A549 (cell line): ENCODE results near the gene OTOS. TPM values are rescaled to one million over a fixed set of nuclear protein-coding genes. Genes with fewer than 3 reads are reported as not detected.

ENCODE experiments used
- ATAC-seq, 2 experiments: fragments of 200-7000 bp in 1 of 2; fragments of >200 bp in 1 of 2; cut with Nextera tagmentation in 1 of 2; cut with Tn5 transposase in 1 of 2; 3 replicates each; pipeline versions ENCODE4 v1.8.0 to v1.9.1; 2018 to 2020; ENCODE audit warnings: mild to moderate bottlenecking in 1 of 2, moderate library complexity in 1 of 2
- CTCF ChIA-PET: fragments of 300-600 bp; sonication (Branson Sonifier 250); formaldehyde crosslinking; extraction: SDS; loops from one replicate; lab custom pipeline; 2021; ENCODE audit warnings: antibody characterized with exemption, inconsistent platforms; lab: Yijun Ruan, JAX
- POLR2A ChIA-PET: fragments of 350-600 bp; formaldehyde crosslinking; extraction: SDS; loops from one replicate; lab custom pipeline; 2021; ENCODE audit warnings: antibody characterized with exemption, inconsistent platforms; lab: Yijun Ruan, JAX
- DNase-seq, 2 experiments: peaks; one replicate each; pipeline versions ENCODE4 v3.0.0 to v3.0.0-alpha.2; 2011 to 2016; ENCODE audit warnings: low read depth in 1 of 2, low spot score in 1 of 2
- FAIRE-seq: peaks from 2 replicates; lab custom pipeline; 2011; peaks lifted over from hg19 to GRCh38; lab: Jason Lieb, UNC
- H3K27ac ChIP-seq, 2 experiments: fragments of >200 bp; sonication (Bioruptor Twin); formaldehyde crosslinking; 3 replicates each; pipeline ENCODE4 v1.5.1; 2016 to 2017
- H3K4me1 ChIP-seq: fragments of >200 bp; sonication (Bioruptor Twin); formaldehyde crosslinking; 3 replicates; pipeline ENCODE4 v1.6.1; 2016
- H3K4me2 ChIP-seq: fragments of >200 bp; sonication (Bioruptor Twin); formaldehyde crosslinking; 3 replicates; pipeline ENCODE4 v1.6.1; 2016
- H3K4me3 ChIP-seq: fragments of >200 bp; sonication (Bioruptor Twin); formaldehyde crosslinking; 3 replicates; pipeline ENCODE4 v1.5.1; 2016
- H3K9me3 ChIP-seq: fragments of >200 bp; sonication (Bioruptor Twin); formaldehyde crosslinking; 3 replicates; pipeline ENCODE4 v1.6.1; 2016
- BCL3 ChIP-seq: fragments of >200 bp; sonication (Bioruptor Twin); formaldehyde crosslinking; IDR thresholded peaks from 3 replicates; pipeline ENCODE4 v1.6.1; 2016
- BHLHE40 ChIP-seq: IDR thresholded peaks from 2 replicates; pipeline ENCODE4 v1.6.1; 2012; ENCODE audit warnings: low read depth, low read length, inconsistent platforms
- CHD4 ChIP-seq: fragments of 200-600 bp; sonication (generic); IDR thresholded peaks from 2 replicates; pipeline ENCODE4 v1.6.1; 2016; ENCODE audit warnings: antibody characterized with exemption, mild to moderate bottlenecking, borderline replicate concordance
- FOSL2 ChIP-seq, 2 experiments: fragments of 450-650 bp in 1 of 2; fragments of >200 bp in 1 of 2; sonication (Bioruptor Twin) in 1 of 2; formaldehyde crosslinking; IDR thresholded peaks; 2 replicates each; pipeline versions ENCODE4 v1.5.0 to v1.6.1; 2016 to 2020; ENCODE audit warnings: mild to moderate bottlenecking in 1 of 2, moderate library complexity in 1 of 2
- FOXS1 ChIP-seq: fragments of 250-450 bp; sonication (Bioruptor Pico); IDR thresholded peaks from 2 replicates; pipeline ENCODE4 v1.5.0; 2020; ENCODE audit warnings: mild to moderate bottlenecking, moderate library complexity
- GATA3 ChIP-seq: IDR thresholded peaks from 2 replicates; pipeline ENCODE4 v1.6.1; 2012; ENCODE audit warnings: borderline replicate concordance
- HOXA7 ChIP-seq: fragments of 250-450 bp; sonication (Bioruptor Pico); IDR thresholded peaks from 2 replicates; pipeline ENCODE4 v1.5.0; 2020; ENCODE audit warnings: mild to moderate bottlenecking, moderate library complexity
- JUN ChIP-seq, 2 experiments: fragments of >200 bp; sonication (Bioruptor Twin); formaldehyde crosslinking; IDR thresholded peaks; 2 replicates in 1 of 2; 3 replicates in 1 of 2; pipeline ENCODE4 v1.6.1; 2016 to 2017
- POLR2AphosphoS2 ChIP-seq: conservative IDR thresholded peaks from 2 replicates; pipeline ENCODE4 v1.6.1; 2012; ENCODE audit warnings: low read length, improper control_type of control experiment, inconsistent platforms
- RAD21 ChIP-seq, 2 experiments: fragments of >200 bp in 1 of 2; sonication (Bioruptor Twin) in 1 of 2; formaldehyde crosslinking in 1 of 2; IDR thresholded peaks in 1 of 2; conservative IDR thresholded peaks in 1 of 2; 2 replicates in 1 of 2; 3 replicates in 1 of 2; pipeline ENCODE4 v1.6.1; 2012 to 2018; ENCODE audit warnings: inconsistent platforms in 1 of 2
- TFCP2L1 ChIP-seq: fragments of 250-450 bp; sonication (Bioruptor Pico); IDR thresholded peaks from 2 replicates; pipeline ENCODE4 v1.5.0; 2021; ENCODE audit warnings: mild to moderate bottlenecking
- USF2 ChIP-seq: fragments of 450-650 bp; IDR thresholded peaks from 2 replicates; pipeline ENCODE4 v1.6.1; 2014; ENCODE audit warnings: antibody characterized with exemption
- ZNF302 ChIP-seq: fragments of 250-450 bp; sonication (Bioruptor Pico); IDR thresholded peaks from 2 replicates; pipeline ENCODE4 v1.9.0; 2021; ENCODE audit warnings: inconsistent platforms, mild to moderate bottlenecking, moderate library complexity
- WGBS: methylation state at CpG from one replicate; pipeline ENCODE4 v1.1.6; 2017; ENCODE audit errors: missing lambda C conversion rate; 5-methylcytosine and 5-hydroxymethylcytosine counted together
- polyA plus RNA-seq, 4 experiments: library from polyadenylated mRNA; depleted of rRNA in 3 of 4; stranded (reverse); fragments of >200 nt; fragmentation: RNase III in 1 of 4; extraction: RNeasy Plus Mini Kit Qiagen cat#74134 plus additional on column Dnase treatment in 1 of 4; gene quantifications; 2 replicates in 3 of 4; 3 replicates in 1 of 4; pipeline ENCODE4 v1.2.3, GENCODE V29; 2011 to 2017
- TF ChIP-seq, protein P1 (sequence below): fragments of >200 bp; sonication (Bioruptor Twin); formaldehyde crosslinking; IDR thresholded peaks from 3 replicates; pipeline ENCODE4 v1.5.1; 2016

Gene OTOS
- polyA plus RNA-seq, 2 of the 4 experiments (the other 2 are of a cell fraction), result not detected

GRCh38 chr2:240161087-240161750 lies 20.8 kb upstream of the OTOS start:
- Histone ChIP-seq H3K27ac (no peak overlapping the region), H3K4me1 (no peaks in the 10 kb centered on the region), H3K9me3 (no peaks in the 10 kb centered on the region), H3K4me3 (no peak overlapping the region), H3K4me2 (no peak overlapping the region)
- ATAC-seq (no peak), FAIRE-seq (no peak), DNase-seq (no peak)
- POLR2A ChIA-PET, result no interaction called here
- WGBS, result 44% methylated on average over 13 of the region's 21 CpGs
- CTCF ChIA-PET, result interaction anchor here (1.1 to 2.9 kb wide), 2 partner anchors 11 to 18 kb away, joined by 4 to 10 read pairs; no protein-coding TSS in a partner anchor
- TF ChIP-seq USF2, result no peak
- TF ChIP-seq FOSL2 (IDR thresholded peaks at IDR 0.05), result no peak
- TF ChIP-seq FOSL2 (CRISPR knock-in tag; IDR thresholded peaks at IDR 0.05), result 0 out of 2 replicates have a peak, but pooled peaks have one; percentile 10
- TF ChIP-seq, all 56 proteins: peak for 1

GRCh38 chr2:240160291-240161086 lies 20.0 kb upstream of the OTOS start:
- no peaks in the 10 kb centered on the region for H3K4me1 ChIP-seq
- ChIA-PET CTCF (interaction anchor here (0.5 to 2.9 kb wide), 5 partner anchors 10 to 487 kb away, joined by 3 to 10 read pairs (median 3); no protein-coding TSS in a partner anchor), POLR2A (no interaction called here)
- no peak for TF ChIP-seq POLR2AphosphoS2
- no peak for TF ChIP-seq CHD4
- TF ChIP-seq HOXA7 (CRISPR knock-in tag), result no peak
- no peak for TF ChIP-seq RAD21 (conservative IDR thresholded peaks at IDR 0.05 in 1 of 2, IDR thresholded peaks at IDR 0.05 in 1 of 2)
- no peak for TF ChIP-seq JUN (IDR thresholded peaks at IDR 0.05)
- TF ChIP-seq, protein P1, sequence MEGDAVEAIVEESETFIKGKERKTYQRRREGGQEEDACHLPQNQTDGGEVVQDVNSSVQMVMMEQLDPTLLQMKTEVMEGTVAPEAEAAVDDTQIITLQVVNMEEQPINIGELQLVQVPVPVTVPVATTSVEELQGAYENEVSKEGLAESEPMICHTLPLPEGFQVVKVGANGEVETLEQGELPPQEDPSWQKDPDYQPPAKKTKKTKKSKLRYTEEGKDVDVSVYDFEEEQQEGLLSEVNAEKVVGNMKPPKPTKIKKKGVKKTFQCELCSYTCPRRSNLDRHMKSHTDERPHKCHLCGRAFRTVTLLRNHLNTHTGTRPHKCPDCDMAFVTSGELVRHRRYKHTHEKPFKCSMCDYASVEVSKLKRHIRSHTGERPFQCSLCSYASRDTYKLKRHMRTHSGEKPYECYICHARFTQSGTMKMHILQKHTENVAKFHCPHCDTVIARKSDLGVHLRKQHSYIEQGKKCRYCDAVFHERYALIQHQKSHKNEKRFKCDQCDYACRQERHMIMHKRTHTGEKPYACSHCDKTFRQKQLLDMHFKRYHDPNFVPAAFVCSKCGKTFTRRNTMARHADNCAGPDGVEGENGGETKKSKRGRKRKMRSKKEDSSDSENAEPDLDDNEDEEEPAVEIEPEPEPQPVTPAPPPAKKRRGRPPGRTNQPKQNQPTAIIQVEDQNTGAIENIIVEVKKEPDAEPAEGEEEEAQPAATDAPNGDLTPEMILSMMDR, result no peak
- TF ChIP-seq ZNF302 (CRISPR knock-in tag), result no peak
- DNase-seq, result no peak
- no peaks in the 10 kb centered on the region for H3K9me3 ChIP-seq
- peak in 1 of 2 experiments; percentile 32; a peak in 2 of 6 replicates for ATAC-seq
- H3K4me2 ChIP-seq, result no peak overlapping the region
- no peak overlapping the region for H3K27ac ChIP-seq
- no peak overlapping the region for H3K4me3 ChIP-seq
- no peak for FAIRE-seq
- WGBS, result 32% methylated on average over 16 of the region's 18 CpGs

GRCh38 chr2:240159251-240159839 lies 18.9 kb upstream of the OTOS start:
- ChIA-PET POLR2A (no interaction called here), CTCF (interaction anchor here (0.6 to 2.9 kb wide), 3 partner anchors 9 to 98 kb away, joined by 3 to 10 read pairs (median 3); no protein-coding TSS in a partner anchor)
- Histone ChIP-seq H3K4me2 (no peak overlapping the region), H3K4me1 (no peaks in the 10 kb centered on the region), H3K27ac (no peak overlapping the region), H3K9me3 (no peaks in the 10 kb centered on the region), H3K4me3 (no peak overlapping the region)
- TF ChIP-seq BHLHE40, result no peak
- TF ChIP-seq BCL3, result no peak
- TF ChIP-seq FOXS1 (CRISPR knock-in tag), result no peak
- TF ChIP-seq GATA3, result no peak
- no peak for TF ChIP-seq TFCP2L1 (CRISPR knock-in tag)
- TF ChIP-seq ZNF302 (CRISPR knock-in tag), result no peak
- ATAC-seq (peak in 1 of 2 experiments; percentile 16; a peak in 1 of 6 replicates), DNase-seq (no peak), FAIRE-seq (no peak)
- WGBS, result 46% methylated on average over 14 of the region's 21 CpGs
